DMS 273 treated with DMSO at 0.1 percent for 48 hours (cell line): ENCODE data around the gene SPDYE9.
"Not testable (repeated sequence)": the region's sequence is repeated elsewhere in the genome, so short reads cannot be mapped to it uniquely, and the experiment has no call there.

Experiments used
- DNase-seq: peaks from one replicate; lab custom pipeline; 2025; lab: John Stamatoyannopoulos, UW

SPDYE9 gene, protein sequence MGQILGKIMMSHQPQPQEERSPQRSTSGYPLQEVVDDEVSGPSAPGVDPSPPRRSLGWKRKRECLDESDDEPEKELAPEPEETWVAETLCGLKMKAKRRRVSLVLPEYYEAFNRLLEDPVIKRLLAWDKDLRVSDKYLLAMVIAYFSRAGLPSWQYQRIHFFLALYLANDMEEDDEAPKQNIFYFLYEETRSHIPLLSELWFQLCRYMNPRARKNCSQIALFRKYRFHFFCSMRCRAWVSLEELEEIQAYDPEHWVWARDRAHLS

GRCh38 chr7:73085938-73086337 is at the start of gene SPDYE9:
Gene SPDYE9 (minus strand): TSS chr7:73086038. CDS start chr7:73084238, 1,800 bp downstream.
- not testable (repeated sequence) for DNase-seq

DNA sequence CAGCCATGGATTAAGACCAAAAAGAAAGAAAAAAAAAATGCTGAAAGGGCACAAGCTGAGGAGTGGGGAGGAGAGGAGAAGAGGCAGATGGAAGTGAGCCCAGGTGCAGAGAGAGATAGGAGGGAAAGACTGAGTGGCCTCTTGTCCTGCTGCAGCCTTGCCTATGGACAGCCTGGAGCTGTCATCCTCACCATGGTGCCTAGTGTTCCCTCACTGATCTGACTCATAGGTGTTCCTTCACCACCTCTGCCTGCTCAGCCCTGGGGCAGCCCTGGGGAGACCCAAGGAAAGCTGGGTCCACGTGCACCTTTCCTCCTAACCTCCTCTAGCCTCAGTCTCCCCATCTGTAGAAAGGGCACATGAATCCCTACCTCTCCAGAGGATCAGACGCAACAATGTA is 49.0 kb upstream of the SPDYE9 start:
- DNase-seq, result not testable (repeated sequence)

DNA sequence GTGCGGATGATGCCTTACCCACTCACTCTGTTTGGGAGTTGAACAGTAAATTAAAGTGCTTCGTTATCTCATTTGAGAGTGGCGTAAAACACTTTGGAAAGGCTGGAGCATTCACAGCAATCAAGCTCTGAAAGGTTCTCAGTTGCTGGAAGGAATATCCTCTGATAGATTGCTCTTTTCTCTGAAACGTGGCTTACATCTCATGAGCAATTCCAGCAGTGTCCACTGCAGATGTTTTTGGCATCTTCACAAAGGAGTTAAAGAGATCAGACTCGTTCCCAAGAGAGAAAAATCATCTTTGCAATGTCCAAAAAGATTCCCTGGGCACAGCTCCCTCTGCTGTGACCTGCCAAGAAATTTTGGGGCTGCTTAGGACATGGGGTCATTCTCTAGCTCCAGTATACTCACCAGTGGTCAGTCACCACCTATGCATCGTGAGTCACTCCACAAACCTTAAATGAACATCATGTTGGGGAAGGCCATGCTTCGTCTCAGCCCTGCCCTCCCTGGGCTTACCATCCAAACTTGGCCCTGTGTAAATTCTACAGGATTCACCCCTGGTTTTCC is 46.9 kb upstream of the SPDYE9 start:
- not testable (repeated sequence) for DNase-seq

GRCh38 chr7:73130612-73131011 is 44.8 kb upstream of the SPDYE9 start:
- not testable (repeated sequence) for DNase-seq

GRCh38 chr7:73124126-73124525 is 38.3 kb upstream of the SPDYE9 start:
- DNase-seq, result not testable (repeated sequence)

GRCh38 chr7:73122778-73123447 is 37.1 kb upstream of the SPDYE9 start:
- not testable (repeated sequence) for DNase-seq

DNA sequence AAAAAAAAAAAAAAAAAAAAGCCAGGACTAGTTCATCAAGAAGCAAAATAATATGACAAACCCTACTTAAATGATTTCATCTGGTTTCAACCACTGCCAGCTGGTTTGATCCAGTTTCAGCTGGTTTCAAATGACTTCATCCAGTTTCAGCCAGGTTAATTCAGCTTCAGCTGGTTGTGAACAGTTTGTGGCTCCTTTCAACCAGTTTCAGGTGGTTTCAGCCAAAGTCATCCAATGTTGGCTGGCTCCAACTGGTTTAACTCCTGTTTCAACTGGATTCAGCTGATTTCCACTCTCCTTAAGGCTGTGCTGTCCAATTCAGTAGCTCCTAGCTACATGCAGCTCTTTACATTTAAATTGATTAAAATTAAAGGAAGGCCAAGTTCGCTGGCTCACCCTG is 32.3 kb upstream of the SPDYE9 start:
- not testable (repeated sequence) for DNase-seq

DNA sequence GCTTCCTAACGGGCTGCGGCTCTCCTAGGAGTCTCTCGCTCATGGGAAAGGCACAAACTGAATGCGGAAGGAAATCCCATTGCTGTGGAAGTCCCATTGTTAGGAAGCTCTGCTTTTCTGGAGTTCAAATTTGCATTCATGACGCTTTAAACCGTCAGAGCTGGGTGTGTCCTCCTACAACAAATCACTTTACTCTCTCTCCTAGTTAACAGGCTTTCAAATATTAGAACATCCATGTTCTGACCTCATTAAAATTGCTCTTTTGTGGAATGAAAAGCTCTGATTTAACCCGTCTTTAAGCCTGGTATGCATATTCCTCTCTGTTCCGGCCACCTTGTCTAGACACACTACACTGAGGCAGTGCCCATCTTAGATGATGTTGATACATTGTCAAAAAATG is 28.0 kb downstream of the SPDYE9 start, which contains the start of gene SPDYE11:
SPDYE11 (minus strand) TSS at position 101 of the 400 bp plus-strand sequence. CDS start 1,800 bp downstream, outside the sequence.
- not testable (repeated sequence) for DNase-seq

GRCh38 chr7:73029666-73030065 is 56.2 kb downstream of the SPDYE9 start, which contains the start of gene SPDYE8:
Gene SPDYE8 (minus strand): TSS chr7:73029766. CDS start chr7:73027966, 1,800 bp downstream.
- not testable (repeated sequence) for DNase-seq
